ENCODE data around the gene WDR6.
A peak's percentile ranks its signal among the peaks of the same experiment; 100 is the strongest.

WDR6 gene

DNA sequence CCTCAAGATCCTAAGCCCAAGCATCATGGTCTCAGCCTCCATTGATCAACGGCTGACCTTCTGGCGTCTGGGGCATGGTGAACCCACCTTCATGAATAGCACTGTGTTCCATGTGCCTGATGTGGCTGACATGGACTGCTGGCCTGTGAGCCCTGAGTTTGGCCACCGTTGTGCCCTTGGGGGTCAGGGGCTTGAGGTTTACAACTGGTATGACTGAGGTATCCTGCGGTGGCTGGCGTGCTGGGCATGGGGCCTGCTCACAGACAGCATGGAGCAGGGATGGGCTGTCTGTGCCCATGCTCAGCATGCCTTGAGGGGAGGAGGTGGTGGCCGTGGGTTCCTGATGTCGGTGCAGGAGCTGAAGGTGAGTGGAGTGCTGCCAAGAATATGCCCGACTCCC is 7.9 kb downstream of the WDR6 start:
- no peak for DNase-seq

DNA sequence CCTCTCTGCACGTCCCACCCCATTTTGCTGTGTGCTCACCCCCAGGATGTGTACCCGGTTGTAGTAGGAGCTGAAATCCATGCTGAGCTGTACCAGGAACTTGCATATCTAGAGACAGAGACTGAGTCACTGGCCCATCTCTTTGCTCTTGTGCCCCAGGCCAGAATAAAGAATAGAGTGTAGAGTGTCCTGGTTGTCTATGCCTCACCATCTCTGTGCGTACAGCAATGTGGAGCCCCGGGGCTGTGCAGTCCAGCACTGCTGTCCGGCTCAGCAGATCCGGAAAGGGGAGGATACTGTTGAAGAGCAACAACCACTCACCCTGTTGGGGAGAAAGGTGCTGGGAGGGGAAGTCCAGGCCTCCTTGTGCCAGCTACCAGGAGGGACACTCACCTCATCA is 8.6 kb downstream of the WDR6 start:
- DNase-seq = no peak

DNA sequence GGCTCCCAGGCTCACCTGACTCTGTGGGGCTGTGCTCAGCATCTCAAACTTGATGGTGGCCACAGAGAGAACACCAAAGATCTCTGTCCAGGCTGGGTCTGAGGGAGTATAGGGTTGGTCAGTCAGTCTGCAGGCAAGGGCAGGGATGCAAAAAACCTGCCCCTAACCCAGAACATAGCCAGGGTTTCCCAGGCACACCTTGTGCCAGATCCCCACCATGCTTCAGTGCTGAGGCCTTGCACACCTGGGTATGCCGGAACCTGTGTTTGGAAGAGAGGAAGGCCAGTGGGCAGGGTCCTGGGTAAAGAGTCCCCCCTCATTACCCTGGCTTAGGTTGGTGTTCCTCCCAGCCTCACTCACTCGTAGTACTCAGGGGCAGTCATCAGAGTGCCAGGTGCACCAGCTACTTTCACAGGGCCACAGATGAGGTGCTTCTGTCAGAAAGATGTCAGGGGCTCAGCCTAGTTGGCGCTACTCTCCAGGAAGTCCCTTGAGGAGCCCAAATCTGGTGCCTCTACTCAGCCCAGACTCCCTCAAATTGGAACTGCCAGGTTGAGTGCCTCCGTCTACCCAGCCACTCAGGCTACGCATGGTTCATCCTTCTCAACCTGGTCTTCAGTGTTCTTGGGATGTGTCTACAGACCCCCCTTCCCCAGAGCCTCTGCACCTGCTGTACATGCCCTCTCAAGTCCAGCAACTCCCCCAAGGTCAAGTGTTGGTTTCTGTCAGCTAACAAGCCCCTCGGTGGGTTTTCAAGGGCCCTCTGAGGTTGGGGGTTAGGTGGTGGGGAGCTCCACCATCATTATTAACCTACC is 9.4 kb downstream of the WDR6 start:
- DNase-seq = no peak

DNA sequence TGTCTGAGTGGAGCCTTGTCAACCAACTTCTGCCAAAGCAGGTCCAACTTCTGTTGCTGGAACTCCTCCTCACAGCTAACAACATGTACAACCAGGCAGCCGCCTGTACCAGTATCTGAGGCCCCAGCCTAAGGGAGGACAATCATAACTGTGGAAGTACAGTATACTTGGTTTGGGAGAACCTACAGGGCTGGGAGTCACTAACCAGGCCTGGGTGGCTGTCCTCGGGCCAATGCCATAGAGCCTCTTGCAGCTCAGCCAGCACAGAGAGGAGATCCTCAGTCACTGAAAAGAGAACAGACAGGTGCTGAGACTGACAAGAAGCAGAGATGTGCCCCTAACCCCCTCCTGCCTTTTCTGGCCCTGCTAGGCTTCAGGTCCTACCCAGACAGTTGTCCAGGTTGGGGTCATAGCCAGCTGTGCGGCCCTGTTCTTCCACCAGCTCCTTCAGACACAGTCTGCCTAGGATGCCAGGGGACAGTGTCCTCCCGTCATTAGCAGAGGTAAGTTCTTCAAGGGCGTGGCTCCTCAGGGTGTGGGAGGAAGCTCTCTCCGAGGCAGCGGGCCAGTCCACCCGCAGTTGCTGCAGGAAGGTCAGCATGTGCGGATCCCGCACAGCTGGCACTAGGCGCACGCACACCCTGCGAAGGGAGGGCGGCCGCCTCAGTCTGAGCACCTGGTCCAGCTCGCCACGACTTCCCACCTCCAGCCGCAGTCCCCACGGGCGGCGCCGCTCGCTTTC is 10.2 kb downstream of the WDR6 start:
- DNase-seq = no peak

DNA sequence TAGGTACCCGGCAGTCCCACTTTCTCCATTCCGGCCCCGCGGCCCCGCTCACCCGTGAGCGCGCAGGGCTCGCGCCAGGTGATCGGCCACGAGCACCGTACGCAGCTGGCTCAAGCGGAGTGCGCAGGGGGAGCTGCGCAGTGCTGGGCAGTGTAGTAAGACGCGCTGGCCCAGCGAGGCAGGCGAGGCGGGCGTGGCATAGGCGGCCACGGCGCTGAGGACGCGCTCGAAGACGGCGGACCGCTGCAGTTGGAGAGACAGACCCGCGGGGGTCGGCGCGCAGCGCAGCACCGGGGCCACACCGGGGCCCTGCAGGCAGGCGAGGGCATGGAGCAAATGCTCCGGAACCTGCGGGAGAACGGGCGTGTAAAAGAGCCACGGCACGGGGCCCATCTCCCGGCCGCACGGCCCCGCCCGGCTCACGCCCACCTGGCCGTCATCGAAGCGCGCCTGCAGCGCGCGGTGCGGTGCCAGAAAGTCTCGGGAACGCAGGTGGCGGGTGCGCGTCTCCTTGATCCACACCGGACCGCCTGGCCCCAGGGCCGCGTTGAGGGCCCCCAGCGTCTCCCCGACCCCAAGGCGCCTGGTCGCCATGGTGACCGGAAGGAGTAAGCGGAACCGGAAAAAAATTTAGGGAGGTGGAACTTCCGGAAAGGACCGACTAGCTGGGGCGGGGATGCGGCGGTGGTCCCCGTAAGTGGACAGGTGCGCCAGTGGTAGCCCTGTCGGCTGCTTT is 10.9 kb downstream of the WDR6 start, which contains the start of gene DALRD3:
Gene DALRD3, minus strand, starts transcription at position 610 of the 736 bp plus-strand sequence. Its CDS starts 16 bp downstream, at position 594.
- peak; percentile 49 for DNase-seq

DNA sequence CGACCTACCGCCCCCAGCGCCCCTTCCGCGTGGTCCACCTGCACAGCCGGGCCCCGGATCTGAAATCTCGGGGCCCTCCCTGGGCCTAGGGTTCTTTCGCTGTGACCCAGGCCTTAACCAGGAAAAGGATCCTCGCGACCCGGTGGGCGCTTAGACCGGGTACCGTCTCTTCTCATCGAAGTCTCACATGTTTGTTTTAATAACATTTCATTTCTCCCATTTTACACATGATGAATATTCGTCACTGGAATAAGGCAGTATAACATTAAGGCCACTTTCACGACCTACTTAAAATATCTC is 11.5 kb downstream of the WDR6 start:
- DNase-seq = no peak

DNA sequence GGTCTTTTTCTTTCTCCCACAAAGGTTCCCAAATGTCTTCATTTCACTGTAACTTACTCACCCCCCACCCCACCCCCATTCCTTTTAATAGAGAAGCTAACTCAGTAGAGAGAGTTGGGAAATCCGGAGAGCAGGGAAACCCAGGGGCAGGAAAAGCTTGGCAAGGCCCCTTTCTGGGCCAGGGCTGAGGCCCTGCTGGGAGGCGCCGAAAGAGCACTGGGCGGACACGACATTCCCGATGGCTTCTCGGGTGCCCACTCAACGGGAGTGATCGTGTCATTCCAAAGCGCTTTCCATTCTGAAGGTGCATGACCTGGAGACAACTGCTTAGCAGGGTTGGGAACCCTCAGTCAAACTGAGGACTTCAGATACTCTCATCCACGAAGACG is 12.7 kb downstream of the WDR6 start:
- no peak for DNase-seq

DNA sequence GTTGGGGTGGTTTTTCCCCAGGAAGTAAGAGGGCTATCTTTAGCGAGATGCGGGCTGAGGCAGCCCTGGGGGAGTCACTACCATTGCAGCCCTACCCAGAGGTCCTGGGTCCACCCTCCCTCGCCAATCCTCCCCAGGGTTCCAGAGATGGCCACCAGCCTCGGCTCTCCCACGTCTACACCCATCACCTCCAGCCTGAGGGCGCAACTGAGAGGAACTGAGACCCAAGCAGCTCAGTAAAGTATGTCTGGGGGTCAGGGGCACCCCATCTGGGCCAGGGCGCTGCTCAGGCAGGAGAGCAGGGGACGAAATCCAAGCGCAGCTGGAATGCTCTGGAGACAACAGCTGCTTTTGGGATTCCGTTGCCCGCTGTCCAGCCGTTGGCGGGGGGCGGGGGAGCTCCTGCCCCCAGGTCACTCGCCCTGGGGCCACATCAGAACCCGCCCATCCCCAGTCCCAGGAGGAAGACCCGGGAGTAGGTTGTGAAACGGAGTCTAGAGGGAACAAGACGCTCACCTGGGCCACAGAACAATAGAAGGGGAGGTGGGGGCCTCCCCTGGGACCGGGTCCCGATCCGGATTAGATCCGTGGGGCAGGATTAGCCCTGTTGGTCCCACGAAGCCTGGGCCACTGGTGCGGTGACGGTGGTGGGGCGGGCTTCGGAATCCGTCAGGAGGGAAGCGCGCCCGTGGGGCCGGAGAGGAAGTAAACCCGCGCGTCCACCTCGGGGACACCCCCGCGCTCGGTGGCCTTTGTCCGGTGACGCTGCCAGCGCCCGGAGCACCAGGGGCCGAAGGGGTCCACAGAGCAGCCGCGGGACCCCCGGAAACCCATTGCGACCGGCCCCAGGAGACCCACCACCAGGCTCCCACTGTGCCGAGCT is 13.4 kb downstream of the WDR6 start:
- DNase-seq = peak; percentile 23

DNA sequence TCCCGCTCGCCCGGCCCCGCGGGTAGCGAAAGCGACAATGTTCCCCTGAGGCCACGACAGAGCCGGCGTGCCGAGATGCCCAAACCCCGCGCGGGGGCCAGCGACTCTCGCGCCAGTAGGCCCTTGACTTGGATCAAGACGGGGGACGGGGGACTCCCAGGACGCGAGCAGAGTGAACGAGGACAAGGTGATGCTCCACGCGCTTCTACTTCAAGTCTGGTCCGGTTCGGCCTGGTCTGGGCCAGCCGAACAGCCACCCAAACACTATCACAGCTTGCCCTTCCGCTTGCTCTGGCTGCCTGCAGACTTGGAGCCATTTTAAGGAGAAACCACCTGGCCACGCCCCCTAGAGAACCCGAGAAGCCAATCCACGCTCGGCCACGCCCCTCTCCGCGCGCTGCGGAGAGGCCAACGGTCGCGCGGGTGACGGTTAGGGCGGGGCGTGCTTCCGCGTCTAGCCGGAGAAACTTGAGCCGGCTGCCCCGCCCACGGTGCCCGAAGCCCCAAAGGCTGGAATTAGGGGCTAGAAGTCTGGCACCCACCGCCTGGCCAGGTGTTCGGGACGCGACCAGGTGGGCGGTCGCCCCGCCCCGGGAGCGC is 14.1 kb downstream of the WDR6 start:
- peak; percentile 99 for DNase-seq

DNA sequence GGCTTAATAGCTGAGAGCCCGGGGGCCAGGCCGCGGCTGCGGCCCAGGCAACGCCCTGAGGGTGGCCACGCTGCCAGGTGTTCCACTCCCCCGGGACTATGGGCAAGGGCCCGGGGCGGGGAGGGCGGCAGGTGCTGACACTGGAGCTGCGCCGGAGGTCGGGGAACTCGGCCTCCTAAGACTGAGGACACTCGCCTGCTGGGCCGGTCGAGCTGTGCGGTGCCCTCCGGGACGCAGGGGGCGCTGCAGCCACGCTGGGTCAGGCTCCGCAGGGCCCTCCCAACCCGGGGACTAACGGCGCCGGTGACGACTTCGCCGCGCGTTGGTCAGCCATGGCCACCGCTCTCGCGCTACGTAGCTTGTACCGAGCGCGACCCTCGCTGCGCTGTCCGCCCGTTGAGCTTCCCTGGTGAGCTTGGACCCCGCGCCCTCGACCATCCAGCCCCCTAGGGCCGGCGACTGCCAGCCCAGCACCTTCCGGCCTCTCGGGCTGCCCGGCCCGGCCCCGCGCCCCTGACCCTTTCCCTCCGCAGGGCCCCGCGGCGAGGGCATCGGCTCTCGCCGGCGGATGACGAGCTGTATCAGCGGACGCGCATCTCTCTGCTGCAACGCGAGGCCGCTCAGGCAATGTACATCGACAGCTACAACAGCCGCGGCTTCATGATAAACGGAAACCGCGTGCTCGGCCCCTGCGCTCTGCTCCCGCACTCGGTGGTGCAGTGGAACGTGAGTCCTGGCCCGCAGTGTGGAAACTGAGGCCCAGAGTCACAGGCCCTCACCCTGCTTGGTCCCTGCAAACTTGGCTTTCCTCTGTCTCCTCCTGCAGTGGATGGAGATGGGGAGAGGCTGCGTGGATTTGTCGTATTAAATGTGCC is 14.9 kb downstream of the WDR6 start, which contains the start of gene NDUFAF3:
Gene NDUFAF3, plus strand, starts transcription at position 309 of the 875 bp plus-strand sequence. Its CDS starts 24 bp downstream, at position 333.
- peak; percentile 90 for DNase-seq

DNA sequence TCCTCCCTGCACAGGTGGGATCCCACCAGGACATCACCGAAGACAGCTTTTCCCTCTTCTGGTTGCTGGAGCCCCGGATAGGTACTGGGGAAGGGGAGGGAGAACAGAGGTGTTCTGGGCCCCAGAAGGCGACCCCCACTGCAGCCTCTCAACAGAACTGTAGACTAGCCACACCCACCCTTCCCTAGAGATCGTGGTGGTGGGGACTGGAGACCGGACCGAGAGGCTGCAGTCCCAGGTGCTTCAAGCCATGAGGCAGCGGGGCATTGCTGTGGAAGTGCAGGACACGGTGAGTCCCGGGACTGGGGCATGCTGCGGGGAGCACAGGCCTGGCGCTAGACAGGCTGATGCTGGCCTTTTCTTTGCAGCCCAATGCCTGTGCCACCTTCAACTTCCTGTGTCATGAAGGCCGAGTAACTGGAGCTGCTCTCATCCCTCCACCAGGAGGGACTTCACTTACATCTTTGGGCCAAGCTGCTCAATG is 15.5 kb downstream of the WDR6 start:
- no peak for DNase-seq

DNA sequence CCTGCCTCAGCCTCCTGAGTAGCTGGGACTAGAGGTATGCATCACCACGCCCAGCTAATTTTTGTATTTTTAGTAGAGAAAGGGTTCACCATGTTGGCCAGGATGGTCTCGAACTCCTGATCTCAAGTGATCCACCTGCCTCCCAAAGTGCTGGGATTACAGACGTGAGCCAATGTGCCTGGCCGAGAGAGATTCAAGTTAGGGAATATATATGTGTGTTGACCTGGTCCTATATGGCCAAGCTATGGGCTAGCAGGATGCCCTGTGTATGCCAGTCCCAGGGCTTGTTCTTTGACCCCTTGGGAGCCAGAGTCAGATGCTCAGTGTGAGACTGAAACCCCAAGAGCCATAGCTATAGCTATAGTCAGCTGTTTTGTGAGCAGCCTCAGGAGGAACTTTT is 16.6 kb downstream of the WDR6 start:
- DNase-seq = no peak

DNA sequence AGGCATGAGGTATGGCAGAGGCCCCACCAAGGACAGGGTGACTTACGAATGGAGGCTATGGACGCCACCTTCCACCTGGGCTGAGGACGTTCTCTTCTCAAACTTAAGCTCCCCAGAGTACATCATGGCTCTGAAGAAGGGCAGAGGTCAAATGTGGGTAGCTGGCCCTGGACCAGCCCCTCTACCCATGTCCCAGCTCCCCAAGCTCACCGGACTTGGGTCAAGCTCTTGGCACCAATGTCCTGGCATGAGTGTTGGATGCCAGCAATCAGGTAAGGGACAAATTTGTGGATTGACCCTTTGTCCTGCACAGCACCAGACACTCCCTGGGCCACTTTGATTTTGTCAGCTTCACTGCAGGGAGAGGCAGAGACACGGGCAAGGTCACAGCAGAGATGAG is 17.3 kb downstream of the WDR6 start:
- no peak for DNase-seq

DNA sequence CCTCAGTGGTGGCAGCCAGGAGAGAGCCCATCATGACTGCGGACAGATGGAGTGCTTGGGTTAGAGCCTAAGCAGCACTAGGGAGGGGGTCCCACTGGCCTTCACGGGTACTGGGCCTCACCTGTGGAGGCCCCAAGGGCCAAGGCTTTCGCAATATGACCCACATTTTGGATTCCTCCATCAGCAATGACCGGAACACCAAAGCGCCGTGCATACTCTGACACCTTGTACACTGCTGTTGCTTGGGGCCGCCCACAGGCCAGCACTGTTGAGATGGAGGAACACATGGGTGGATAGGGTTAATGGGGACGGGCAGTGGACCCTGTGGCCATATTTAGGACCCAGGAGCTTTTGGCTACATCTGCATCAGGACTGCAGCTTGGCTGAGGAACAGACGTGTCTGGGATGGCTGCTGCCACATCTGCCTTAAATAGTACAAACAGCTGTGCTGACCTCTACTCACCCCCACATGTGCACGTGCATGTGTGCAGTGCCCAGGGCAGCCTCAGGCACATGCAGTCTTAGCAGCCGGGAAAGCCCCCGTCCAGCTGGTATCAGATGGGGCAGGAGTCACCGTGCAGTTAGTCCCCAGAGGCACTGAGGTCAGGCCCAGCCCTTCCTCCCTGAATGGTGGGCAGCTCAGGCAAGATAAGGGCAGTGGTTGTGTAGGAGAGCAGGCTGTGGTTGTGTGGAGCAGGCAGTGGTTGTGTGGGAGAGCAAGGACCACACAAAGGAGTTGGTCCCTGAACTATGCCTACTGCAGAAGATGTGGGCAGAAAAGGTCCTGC is 18.0 kb downstream of the WDR6 start:
- DNase-seq = no peak

DNA sequence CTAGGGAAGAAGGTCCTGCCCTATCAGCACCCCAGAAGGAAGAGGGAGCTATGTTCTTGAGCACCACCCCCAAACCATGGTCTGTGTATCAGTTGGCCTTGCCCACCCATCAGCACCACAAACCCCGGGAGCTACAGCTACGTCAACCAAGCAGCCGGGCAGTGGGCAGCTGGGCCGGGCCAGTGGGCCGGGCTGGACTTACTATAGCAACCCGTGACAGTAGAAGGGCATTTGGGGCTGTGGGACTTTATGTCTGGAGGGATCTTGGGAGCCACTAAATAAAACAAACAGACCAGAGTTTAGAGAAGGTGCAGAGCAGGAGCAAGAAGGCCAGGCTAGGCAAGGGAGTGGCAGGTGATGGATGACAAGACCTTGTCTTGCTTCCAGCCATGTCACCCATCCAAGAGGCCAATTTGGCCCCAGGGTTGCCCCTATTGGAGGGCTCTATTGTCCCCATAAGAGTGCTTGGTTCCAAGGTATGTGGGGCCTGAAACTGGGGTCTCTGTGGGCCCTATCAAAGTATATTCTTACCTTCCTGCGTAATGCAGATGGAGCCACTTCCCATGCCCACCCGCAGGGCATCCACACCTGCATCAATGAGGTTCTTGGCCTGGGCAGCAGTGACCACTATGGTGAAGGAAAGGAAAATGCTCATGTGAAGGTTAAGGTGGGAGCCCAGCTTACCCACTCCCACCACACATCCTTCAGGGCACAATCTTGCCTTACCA is 18.8 kb downstream of the WDR6 start:
- no peak for DNase-seq

DNA sequence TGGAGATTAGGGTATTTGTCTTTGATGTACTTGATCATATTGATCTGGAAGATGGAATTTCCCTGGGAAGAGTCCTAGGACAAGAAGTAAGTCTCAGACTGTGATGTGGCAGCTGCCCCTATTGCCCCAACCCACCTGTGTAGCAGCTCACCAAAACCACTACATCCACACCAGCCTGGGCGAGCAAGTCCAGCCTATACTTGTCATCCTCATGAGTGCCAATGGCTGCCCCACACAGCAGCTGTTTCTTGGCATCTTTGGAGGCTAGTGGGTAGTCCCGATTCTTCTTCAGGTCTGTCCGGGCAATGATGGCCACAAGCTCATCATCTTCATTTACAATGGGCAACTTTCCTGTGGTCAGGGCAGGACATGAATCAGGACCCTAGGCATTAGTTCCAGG is 19.3 kb downstream of the WDR6 start:
- no peak for DNase-seq

DNA sequence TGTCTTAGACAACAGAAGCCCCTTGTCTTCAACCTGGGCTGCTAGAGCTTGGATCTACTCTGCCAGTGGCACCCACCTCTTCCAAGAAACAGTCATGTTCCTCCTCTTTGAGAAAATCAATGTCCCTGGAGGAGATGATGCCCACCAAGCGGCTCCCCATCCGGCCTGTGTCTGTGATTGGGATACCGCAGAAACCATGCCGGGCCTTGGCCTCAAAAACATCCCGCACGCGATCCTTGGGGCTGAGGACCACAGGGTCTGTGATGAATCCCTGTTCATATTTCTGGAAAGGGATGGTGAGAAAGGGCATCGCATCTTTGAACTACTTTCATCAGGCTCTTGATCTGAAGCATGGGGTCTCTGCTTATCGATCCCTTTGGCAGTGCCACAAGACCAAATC is 20.4 kb downstream of the WDR6 start:
- DNase-seq = no peak

DNA sequence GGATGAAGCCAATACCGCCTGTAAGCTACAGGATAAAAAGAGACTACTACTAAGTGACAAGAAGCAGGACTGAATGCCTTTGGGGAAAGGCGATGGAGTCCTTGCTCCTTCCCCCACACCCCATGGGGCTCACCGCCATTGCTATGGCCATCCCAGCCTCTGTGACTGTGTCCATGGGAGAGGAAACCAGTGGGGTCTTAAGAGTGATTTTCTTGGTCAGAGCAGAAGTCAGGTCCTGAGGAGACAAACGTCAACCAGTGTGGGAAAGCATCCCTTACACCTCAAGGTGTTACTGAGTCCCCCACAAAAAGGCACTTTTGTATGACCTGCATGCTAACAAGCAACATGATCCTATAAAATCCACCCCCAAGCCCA is 21.1 kb downstream of the WDR6 start:
- no peak for DNase-seq

Data from activated gamma-delta T cell treated with Interleukin-2 at 50 U/mL for 16 hours (primary cell).